Measurements from ENCODE around the gene USP3. TPM values are rescaled to one million over a fixed set of nuclear protein-coding genes. Genes with fewer than 3 reads are reported as not detected.

Gene USP3
- total and polyA plus RNA-seq, 9 of the 15 experiments (the other 6 are each of a cell fraction or from before 2014, with no cell fraction given): 17.3 to 54.3 (median 34.8) TPM

DNA sequence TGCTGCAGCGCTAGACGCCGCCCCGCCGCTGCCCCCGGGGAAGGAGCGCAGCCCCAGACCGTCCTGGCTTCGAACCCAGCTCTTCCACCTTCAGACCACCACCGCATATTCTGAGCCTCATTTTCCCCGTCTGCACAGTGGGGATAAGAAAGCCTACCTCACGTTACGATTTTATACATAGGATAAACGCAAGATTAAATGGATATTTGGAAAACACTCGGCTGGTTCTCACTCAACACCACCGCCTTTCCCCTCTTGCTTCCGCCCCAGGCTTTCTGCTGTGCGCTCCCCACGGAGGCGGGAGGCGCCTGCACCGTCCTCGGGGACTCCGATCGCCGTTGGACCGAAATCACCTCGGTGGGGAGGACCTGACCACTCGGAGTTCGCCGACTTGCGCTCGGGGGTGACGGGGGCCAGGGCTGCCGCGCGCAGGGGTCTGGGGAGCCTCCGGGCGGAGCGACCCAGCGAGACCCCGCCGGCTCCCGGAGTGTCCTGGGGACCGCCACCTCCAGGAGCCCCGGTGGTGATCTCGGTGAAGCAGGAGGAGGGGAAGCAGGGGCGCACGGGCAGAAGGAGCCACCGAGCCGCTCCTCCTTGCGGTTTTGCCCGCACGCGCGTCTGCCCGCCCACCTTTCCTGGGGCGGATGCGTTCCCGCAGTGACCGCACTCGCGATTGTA, 96.8 kb downstream of the USP3 start:
- FAIRE-seq (no peak), DNase-seq (ENCODE audit: extremely low read depth in 1 of 4, low spot score in 3 of 4) (no peak), ATAC-seq (no peak)
- Histone ChIP-seq H3K4me1 (replicated peaks in 1 of 2; ENCODE audit: control insufficient read depth in 2 of 2, insufficient read depth in 2 of 2, low read length in 2 of 2) (peaks cover 0 to 18% of the 10 kb centered on the region in 2 experiments; a peak in 2 of 5 replicates), H3K9me1 (ENCODE audit: control insufficient read depth, insufficient read depth, low read length) (no peaks in the 10 kb centered on the region), H3K27me3 (ENCODE audit: control insufficient read depth in 2 of 2, insufficient read depth in 2 of 2, low read length in 2 of 2) (no peaks in the 10 kb centered on the region), H3K27ac (ENCODE audit: extremely low read depth, low read depth, low read length) (no peak overlapping the region), H3K9me3 (replicated peaks; ENCODE audit: control insufficient read depth, insufficient read depth, low read depth, low read length) (no peaks in the 10 kb centered on the region), H3K4me2 (ENCODE audit: insufficient read depth, low read length) (no peak overlapping the region), H3K4me3 (no peak overlapping the region), H4K20me1 (replicated peaks; ENCODE audit: control insufficient read depth, insufficient read depth, low read length) (no peaks in the 10 kb centered on the region), H3K9ac (ENCODE audit: insufficient read depth in 1 of 2, low read depth in 2 of 2, low read length in 2 of 2) (no peak overlapping the region), H3K36me3 (ENCODE audit: control insufficient read depth, insufficient read depth, low read length) (peaks cover 9% of the 10 kb centered on the region; the same call in 1 of the 3 replicates), H2AFZ (ENCODE audit: low read depth, low read length) (no peak overlapping the region), H3K79me2 (ENCODE audit: control insufficient read depth, insufficient read depth, low read length) (no peaks in the 10 kb centered on the region)
- POLR2A ChIA-PET: no interaction called here
- CTCF ChIA-PET (ENCODE audit: low intra/inter-chr PET ratio): no interaction called here
- intact Hi-C loops (cut with micrococcal nuclease) (no loop called here), in situ Hi-C loops (cut with MboI) (no loop called here)
- 96% methylated on average over 34 of the region's 63 CpGs for WGBS (ENCODE audit: insufficient coverage, low coverage, missing lambda C conversion rate)
- TF ChIP-seq RBM22 (IDR thresholded peaks at IDR 0.05; ENCODE audit: low read depth, low read length, poor library complexity, severe bottlenecking): peak; percentile 70
- no peak for TF ChIP-seq SRF (CRISPR knock-in tag; IDR thresholded peaks at IDR 0.05)
- no TSS peak for BruUV-seq (replicated peaks)

DNA sequence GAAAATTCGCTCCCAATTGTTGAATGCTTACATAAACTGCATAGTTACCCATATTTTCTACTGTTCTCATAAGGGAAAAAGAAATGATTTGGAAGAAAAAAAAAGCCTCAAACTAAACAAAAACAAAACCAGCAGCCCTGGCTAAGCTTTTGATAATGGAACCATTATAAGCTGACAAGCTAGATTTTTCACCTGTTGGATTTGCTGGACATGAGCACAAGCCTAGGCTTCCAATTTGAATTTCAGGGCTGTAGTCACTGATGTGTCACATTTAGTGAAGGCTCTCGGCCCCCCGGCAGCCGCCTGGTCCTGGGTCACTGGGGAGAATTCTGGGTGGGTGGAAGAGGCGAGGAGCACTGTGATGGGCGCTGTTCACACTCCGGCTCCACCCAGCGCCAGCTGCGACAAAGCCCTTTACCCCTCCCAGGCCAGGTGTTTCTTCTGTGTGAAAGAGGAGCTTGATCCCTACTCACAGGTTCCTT, 97.4 kb downstream of the USP3 start:
- in situ Hi-C loops (cut with MboI) (no loop called here), intact Hi-C loops (cut with micrococcal nuclease) (no loop called here)
- BruUV-seq (replicated peaks): no TSS peak
- H3K27ac ChIP-seq (ENCODE audit: extremely low read depth, low read depth, low read length): no peak overlapping the region
- H4K20me1 ChIP-seq (replicated peaks; ENCODE audit: control insufficient read depth, insufficient read depth, low read length): no peaks in the 10 kb centered on the region
- CTCF ChIA-PET (ENCODE audit: low intra/inter-chr PET ratio): no interaction called here
- POLR2A ChIA-PET: no interaction called here
- H3K9me3 ChIP-seq (replicated peaks; ENCODE audit: control insufficient read depth, insufficient read depth, low read depth, low read length): no peaks in the 10 kb centered on the region
- no peaks in the 10 kb centered on the region for H3K9me1 ChIP-seq (ENCODE audit: control insufficient read depth, insufficient read depth, low read length)
- ATAC-seq: no peak
- H3K79me2 ChIP-seq (ENCODE audit: control insufficient read depth, insufficient read depth, low read length): no peaks in the 10 kb centered on the region
- no peak for FAIRE-seq
- peaks cover 15% of the 10 kb centered on the region; the same call in 1 of the 3 replicates for H3K36me3 ChIP-seq (ENCODE audit: control insufficient read depth, insufficient read depth, low read length)
- H3K27me3 ChIP-seq (ENCODE audit: control insufficient read depth in 2 of 2, insufficient read depth in 2 of 2, low read length in 2 of 2): no peaks in the 10 kb centered on the region
- WGBS (ENCODE audit: insufficient coverage, low coverage, missing lambda C conversion rate): 97% methylated on average over 9 of the region's 9 CpGs
- H2AFZ ChIP-seq (ENCODE audit: low read depth, low read length): no peak overlapping the region
- H3K4me2 ChIP-seq (ENCODE audit: insufficient read depth, low read length): no peak overlapping the region
- H3K4me1 ChIP-seq (replicated peaks in 1 of 2; ENCODE audit: control insufficient read depth in 2 of 2, insufficient read depth in 2 of 2, low read length in 2 of 2): peaks cover 0 to 18% of the 10 kb centered on the region in 2 experiments; a peak in 2 of 5 replicates
- H3K9ac ChIP-seq (ENCODE audit: insufficient read depth in 1 of 2, low read depth in 2 of 2, low read length in 2 of 2): no peak overlapping the region
- DNase-seq (ENCODE audit: extremely low read depth in 1 of 4, low spot score in 3 of 4): no peak
- no peak overlapping the region for H3K4me3 ChIP-seq
- TF ChIP-seq, protein P1, sequence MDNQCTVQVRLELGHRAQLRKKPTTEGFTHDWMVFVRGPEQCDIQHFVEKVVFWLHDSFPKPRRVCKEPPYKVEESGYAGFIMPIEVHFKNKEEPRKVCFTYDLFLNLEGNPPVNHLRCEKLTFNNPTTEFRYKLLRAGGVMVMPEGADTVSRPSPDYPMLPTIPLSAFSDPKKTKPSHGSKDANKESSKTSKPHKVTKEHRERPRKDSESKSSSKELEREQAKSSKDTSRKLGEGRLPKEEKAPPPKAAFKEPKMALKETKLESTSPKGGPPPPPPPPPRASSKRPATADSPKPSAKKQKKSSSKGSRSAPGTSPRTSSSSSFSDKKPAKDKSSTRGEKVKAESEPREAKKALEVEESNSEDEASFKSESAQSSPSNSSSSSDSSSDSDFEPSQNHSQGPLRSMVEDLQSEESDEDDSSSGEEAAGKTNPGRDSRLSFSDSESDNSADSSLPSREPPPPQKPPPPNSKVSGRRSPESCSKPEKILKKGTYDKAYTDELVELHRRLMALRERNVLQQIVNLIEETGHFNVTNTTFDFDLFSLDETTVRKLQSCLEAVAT (IDR thresholded peaks at IDR 0.05): no peak
- TF ChIP-seq, protein P2, sequence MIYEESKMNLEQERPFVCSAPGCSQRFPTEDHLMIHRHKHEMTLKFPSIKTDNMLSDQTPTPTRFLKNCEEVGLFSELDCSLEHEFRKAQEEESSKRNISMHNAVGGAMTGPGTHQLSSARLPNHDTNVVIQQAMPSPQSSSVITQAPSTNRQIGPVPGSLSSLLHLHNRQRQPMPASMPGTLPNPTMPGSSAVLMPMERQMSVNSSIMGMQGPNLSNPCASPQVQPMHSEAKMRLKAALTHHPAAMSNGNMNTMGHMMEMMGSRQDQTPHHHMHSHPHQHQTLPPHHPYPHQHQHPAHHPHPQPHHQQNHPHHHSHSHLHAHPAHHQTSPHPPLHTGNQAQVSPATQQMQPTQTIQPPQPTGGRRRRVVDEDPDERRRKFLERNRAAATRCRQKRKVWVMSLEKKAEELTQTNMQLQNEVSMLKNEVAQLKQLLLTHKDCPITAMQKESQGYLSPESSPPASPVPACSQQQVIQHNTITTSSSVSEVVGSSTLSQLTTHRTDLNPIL (CRISPR knock-in tag; IDR thresholded peaks at IDR 0.05): no peak
- TF ChIP-seq FUS (optimal IDR thresholded peaks at IDR 0.05; ENCODE audit: low read depth, low read length): no peak
- no peak for TF ChIP-seq FOXJ3 (CRISPR knock-in tag; IDR thresholded peaks at IDR 0.05)
- TF ChIP-seq POLR2A (conservative IDR thresholded peaks at IDR 0.05): no peak
- TF ChIP-seq SAP30 (IDR thresholded peaks at IDR 0.05; ENCODE audit: borderline replicate concordance, insufficient read depth, low read depth, low read length, poor library complexity, severe bottlenecking): no peak
- TF ChIP-seq TAF15 (IDR thresholded peaks at IDR 0.05; ENCODE audit: low read depth, low read length): no peak
- TF ChIP-seq, protein P3, sequence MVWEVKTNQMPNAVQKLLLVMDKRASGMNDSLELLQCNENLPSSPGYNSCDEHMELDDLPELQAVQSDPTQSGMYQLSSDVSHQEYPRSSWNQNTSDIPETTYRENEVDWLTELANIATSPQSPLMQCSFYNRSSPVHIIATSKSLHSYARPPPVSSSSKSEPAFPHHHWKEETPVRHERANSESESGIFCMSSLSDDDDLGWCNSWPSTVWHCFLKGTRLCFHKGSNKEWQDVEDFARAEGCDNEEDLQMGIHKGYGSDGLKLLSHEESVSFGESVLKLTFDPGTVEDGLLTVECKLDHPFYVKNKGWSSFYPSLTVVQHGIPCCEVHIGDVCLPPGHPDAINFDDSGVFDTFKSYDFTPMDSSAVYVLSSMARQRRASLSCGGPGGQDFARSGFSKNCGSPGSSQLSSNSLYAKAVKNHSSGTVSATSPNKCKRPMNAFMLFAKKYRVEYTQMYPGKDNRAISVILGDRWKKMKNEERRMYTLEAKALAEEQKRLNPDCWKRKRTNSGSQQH (CRISPR knock-in tag; IDR thresholded peaks at IDR 0.05): no peak
- no peak for TF ChIP-seq CSDE1 (IDR thresholded peaks at IDR 0.05)

All from K562 (cell line).